Small intestine (tissue), 16 donors: ENCODE measurements around the gene ELOVL2. TPM values are rescaled to one million over a fixed set of nuclear protein-coding genes. Genes with fewer than 3 reads are reported as not detected.
"Not testable (repeated sequence)": the region's sequence is repeated elsewhere in the genome, so short reads cannot be mapped to it uniquely, and the experiment has no call there.

Source experiments
- DNase-seq, 2 donors: peaks; one replicate each; pipeline versions ENCODE4 v3.0.0 to v3.0.0-alpha.2; 2013
- FAIRE-seq: peaks from 2 replicates; lab custom pipeline; 2012; peaks lifted over from hg19 to GRCh38; lab: Jason Lieb, UNC
- H3K27ac ChIP-seq, 3 donors: one replicate each; pipeline ENCODE4 v1.5.1; 2013; ENCODE audit warnings: low read length in 2 of 3, mild to moderate bottlenecking in 2 of 3, control low read depth in 1 of 3, inconsistent platforms in 1 of 3, low read depth in 1 of 3, moderate library complexity in 1 of 3
- H3K27me3 ChIP-seq, 3 donors: one replicate each; pipeline ENCODE4 v1.6.1; 2013; ENCODE audit warnings: low read length in 3 of 3, inconsistent platforms in 1 of 3; ENCODE audit not compliant: control insufficient read depth in 3 of 3, insufficient read depth in 3 of 3
- H3K36me3 ChIP-seq, 3 donors: one replicate each; pipeline ENCODE4 v1.6.1; 2013; ENCODE audit warnings: low read length in 3 of 3, inconsistent platforms in 1 of 3, low read depth in 1 of 3, mild to moderate bottlenecking in 1 of 3, moderate library complexity in 1 of 3; ENCODE audit not compliant: control insufficient read depth in 3 of 3, insufficient read depth in 2 of 3
- H3K4me1 ChIP-seq, 3 donors: one replicate each; pipeline ENCODE4 v1.6.1; 2013; ENCODE audit warnings: low read length in 2 of 3, inconsistent platforms in 1 of 3, low read depth in 1 of 3, mild to moderate bottlenecking in 1 of 3, moderate library complexity in 1 of 3; ENCODE audit not compliant: control insufficient read depth in 3 of 3, insufficient read depth in 2 of 3
- H3K4me3 ChIP-seq, 3 donors: one replicate each; pipeline ENCODE4 v1.5.1; 2013; ENCODE audit warnings: low read length in 3 of 3, control low read depth in 1 of 3, inconsistent platforms in 1 of 3, low read depth in 1 of 3, mild to moderate bottlenecking in 1 of 3, moderate library complexity in 1 of 3
- H3K9me3 ChIP-seq, 2 donors: one replicate each; pipeline ENCODE4 v1.6.1; 2013; ENCODE audit warnings: low read depth in 1 of 2, low read length in 1 of 2; ENCODE audit not compliant: control insufficient read depth in 2 of 2, insufficient read depth in 1 of 2
- WGBS, 3 donors: extraction: QIAGEN DNeasy Blood & Tissue Kit; methylation state at CpG; one replicate each; pipeline ENCODE4 v1.1.7; 2013; 5-methylcytosine and 5-hydroxymethylcytosine counted together
- long read RNA-seq, 10 donors: transcript quantifications; one replicate each; lab custom pipeline, GENCODE V29; 2026
- polyA plus RNA-seq, 4 donors: library from polyadenylated mRNA; stranded (reverse) in 3 of 4; unstranded in 1 of 4; fragments of 200-250 nt in 3 of 4; fragments of 120-200 nt in 1 of 4; gene quantifications; one replicate each; pipeline versions ENCODE4 v1.2.1 to v1.2.3, GENCODE V29; 2013
- donor health status: healthy with polysubstance abuse.
- donor health status: control.
- donor health status: control.
- donor health status: Bipolar disorder and iron deficiency.
- donor health status: healthy.

The ELOVL2 gene, protein sequence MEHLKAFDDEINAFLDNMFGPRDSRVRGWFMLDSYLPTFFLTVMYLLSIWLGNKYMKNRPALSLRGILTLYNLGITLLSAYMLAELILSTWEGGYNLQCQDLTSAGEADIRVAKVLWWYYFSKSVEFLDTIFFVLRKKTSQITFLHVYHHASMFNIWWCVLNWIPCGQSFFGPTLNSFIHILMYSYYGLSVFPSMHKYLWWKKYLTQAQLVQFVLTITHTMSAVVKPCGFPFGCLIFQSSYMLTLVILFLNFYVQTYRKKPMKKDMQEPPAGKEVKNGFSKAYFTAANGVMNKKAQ
- 1 to 10 TPM in 1 of 4 donors, under 1 TPM in 1, not detected in 2; 0.48 to 4.8 TPM for polyA plus RNA-seq
- long read RNA-seq, donor 1, transcript ELOVL2-201 (8 exons, 3,997 nt): major isoform, 5 of 5 reads
- long read RNA-seq, donor 1, partial matches to known transcripts: 0 of 5 reads
- long read RNA-seq, donor 1, other reads (novel, unspliced or antisense): 0 of 5 reads
- long read RNA-seq, donor 2: 0 reads
- long read RNA-seq, donor 3, partial matches to known transcripts: 0 of 1 reads
- long read RNA-seq, donor 3, other reads (novel, unspliced or antisense): 0 of 1 reads
- long read RNA-seq, donor 4: 0 reads
- long read RNA-seq, donor 5, partial matches to known transcripts: 0 of 1 reads
- long read RNA-seq, donor 5, other reads (novel, unspliced or antisense): 0 of 1 reads
- long read RNA-seq, donor 6, partial matches to known transcripts: 0 of 3 reads
- long read RNA-seq, donor 6, other reads (novel, unspliced or antisense): 0 of 3 reads
- long read RNA-seq, donor 7: 0 reads
- long read RNA-seq, donor 8: 0 reads
- long read RNA-seq, donor 9: 0 reads
- long read RNA-seq, donor 10, partial matches to known transcripts: 0 of 2 reads
- long read RNA-seq, donor 10, other reads (novel, unspliced or antisense): 0 of 2 reads

DNA sequence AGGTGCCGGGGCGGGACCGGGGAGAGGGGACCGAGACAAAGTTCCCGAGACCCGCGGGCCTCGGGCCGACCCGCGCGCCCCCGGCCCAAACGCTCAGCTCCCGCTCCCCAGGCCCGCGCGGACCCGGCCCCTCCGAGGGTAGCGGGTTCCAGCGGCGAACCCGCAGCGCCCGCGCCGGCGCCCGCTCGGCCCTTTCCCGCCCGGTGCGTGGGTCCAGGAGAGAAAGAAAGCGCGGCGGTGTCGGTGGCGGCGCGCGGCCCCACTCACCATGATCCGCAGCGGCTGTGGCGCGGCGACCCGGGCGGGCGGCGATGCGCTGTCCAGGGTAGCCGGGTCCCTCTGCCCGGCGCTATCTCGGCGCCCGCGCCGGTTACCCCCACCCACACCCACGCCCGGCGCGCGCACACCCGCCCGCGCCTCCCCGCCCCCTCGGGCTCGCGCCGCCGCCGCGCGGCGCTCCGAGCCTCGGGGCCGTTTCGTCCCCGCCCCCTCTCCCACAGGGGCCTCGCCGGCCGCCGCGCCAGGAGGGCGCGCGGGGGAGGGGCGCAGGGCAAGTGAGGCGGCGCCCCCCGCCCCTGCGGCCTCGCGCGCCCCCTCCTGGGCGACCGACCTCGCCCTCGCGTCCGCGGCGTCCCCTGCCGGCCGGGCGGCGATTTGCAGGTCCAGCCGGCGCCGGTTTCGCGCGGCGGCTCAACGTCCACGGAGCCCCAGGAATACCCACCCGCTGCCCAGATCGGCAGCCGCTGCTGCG, at the start of gene ELOVL2:
ELOVL2 (minus strand) TSS at position 345 of the 751 bp plus-strand sequence; CDS start at position 270, 75 bp downstream.
- peaks cover 8 to 36% (median 20%) of the 10 kb centered on the region in 3 donors for H3K27me3 ChIP-seq
- FAIRE-seq (no peak), DNase-seq (peak in 1 of 2 donors; percentile 71)
- H3K27ac ChIP-seq: no peak within 1 kb of the TSS
- WGBS, 3 donors: 0 to 14% (median 2%) methylated on average over 16 to 124 of the region's 124 CpGs
- H3K9me3 ChIP-seq: no peaks in the 10 kb centered on the region
- H3K4me3 ChIP-seq: peak within 1 kb of the TSS; percentile 30 to 75 (median 43)
- H3K36me3 ChIP-seq: no peaks in the 10 kb centered on the region
- peaks cover 3 to 9% (median 3%) of the 10 kb centered on the region in 3 donors for H3K4me1 ChIP-seq

- DNase-seq (no peak), FAIRE-seq (no peak)
- WGBS, 3 donors: 0 to 1% (median 0%) methylated on average over 17 of the region's 17 CpGs
- peak overlapping the region; percentile 68 to 96 (median 90) for H3K27ac ChIP-seq
- peaks cover 2 to 8% (median 4%) of the 10 kb centered on the region in 3 donors for H3K4me1 ChIP-seq
- H3K36me3 ChIP-seq: no peaks in the 10 kb centered on the region
- H3K27me3 ChIP-seq: no peaks in the 10 kb centered on the region
- no peaks in the 10 kb centered on the region for H3K9me3 ChIP-seq
- peak overlapping the region; percentile 47 to 88 (median 88) for H3K4me3 ChIP-seq
These were observed 49.2 kb upstream of the ELOVL2 start for GRCh38 chr6:11093376-11093625.

DNA sequence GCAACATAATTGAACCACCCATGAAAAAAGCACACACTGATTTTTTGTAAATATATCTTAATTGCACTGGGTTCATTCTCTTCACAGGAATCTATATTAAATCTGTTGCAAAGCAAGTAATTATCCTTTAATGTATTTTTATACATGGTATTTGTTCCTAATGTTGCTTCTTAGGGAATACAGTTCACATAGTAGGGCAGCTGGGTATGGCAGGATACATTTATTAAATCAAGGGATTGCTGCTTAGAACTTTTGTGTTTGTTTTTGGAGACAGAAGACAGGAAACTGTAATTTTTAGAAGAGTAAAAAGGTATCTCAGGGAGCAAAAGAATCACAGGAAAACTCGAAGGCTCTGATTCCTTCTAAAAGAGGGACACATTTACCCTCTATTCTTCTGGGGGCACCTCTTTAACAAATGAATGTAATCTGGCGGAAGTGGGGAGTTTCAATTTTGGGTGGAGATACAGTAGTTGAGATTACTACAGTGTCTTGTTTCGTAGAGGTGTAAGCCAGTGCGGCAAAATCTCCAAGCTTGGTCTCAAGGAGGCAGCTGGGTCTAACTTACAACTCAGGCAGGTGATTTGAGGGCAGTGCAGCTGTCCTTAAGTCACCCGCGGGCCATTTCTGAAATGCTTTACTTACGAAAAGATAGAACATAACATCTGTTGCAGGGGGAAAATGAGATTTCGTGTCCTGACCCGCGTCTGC, 48.7 kb upstream of the ELOVL2 start:
- Histone ChIP-seq H3K4me1 (peaks cover 2 to 8% (median 4%) of the 10 kb centered on the region in 3 donors), H3K27me3 (no peaks in the 10 kb centered on the region), H3K27ac (peak overlapping the region; percentile 68 to 96 (median 90)), H3K9me3 (no peaks in the 10 kb centered on the region), H3K4me3 (peak overlapping the region; percentile 47 to 88 (median 88)), H3K36me3 (no peaks in the 10 kb centered on the region)
- DNase-seq (no peak), FAIRE-seq (no peak)
- 1 to 4% (median 2%) methylated on average over 10 of the region's 10 CpGs for WGBS, 3 donors

- H3K27me3 ChIP-seq, FAIRE-seq, H3K4me3 ChIP-seq, H3K9me3 ChIP-seq, H3K36me3 ChIP-seq, H3K4me1 ChIP-seq, DNase-seq, H3K27ac ChIP-seq: not testable (repeated sequence)
- WGBS, 3 donors: 93 to 97% (median 94%) methylated on average over 5 of the region's 5 CpGs
These were observed 47.0 kb upstream of the ELOVL2 start for GRCh38 chr6:11091141-11091540.

- no peak overlapping the region for H3K4me3 ChIP-seq
- no peak for FAIRE-seq
These were observed 45.6 kb upstream of the ELOVL2 start for GRCh38 chr6:11089695-11090094.

DNA sequence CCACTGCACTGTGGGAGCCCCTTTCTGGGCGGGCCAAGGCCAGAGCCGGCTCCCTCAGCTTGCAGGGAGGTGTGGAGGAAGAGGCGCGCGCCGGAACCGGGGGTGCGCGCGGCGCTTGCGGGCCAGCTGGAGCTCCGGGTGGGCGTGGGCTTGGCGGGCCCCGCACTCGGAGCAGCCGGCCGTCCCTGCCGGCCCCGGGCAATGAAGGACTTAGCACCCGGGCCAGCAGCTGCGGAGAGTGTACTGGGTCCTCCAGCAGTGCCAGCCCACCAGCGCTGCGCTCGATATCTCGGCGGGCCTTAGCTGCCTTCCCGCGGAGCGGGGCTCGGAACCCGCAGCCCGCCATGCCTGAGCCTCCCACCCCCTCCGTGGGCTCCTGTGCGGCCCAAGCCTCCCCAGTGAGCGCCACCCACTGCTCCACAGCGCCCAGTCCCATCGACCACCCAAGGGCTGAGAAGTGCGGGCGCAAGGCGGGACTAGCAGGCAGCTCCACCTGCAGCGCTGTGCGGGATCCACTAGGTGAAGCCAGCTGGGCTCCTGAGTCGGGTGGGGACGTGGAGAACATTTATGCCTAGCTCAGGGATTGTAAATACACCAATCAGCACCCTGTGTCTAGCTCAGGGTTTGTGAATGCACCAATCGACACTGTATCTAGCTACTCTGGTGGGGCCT, 43.2 kb upstream of the ELOVL2 start:
- H3K4me1 ChIP-seq, H3K27ac ChIP-seq, H3K4me3 ChIP-seq, FAIRE-seq, H3K27me3 ChIP-seq, DNase-seq, H3K9me3 ChIP-seq, H3K36me3 ChIP-seq: not testable (repeated sequence)
- 89 to 95% (median 91%) methylated on average over 37 to 47 of the region's 47 CpGs for WGBS, 3 donors

More at GRCh38 chr6:11089695-11090094, 45.6 kb upstream of the ELOVL2 start:
- no peaks in the 10 kb centered on the region for H3K4me1 ChIP-seq
- H3K9me3 ChIP-seq: no peaks in the 10 kb centered on the region
- WGBS, 3 donors: 67 to 91% (median 82%) methylated on average over 1 of the region's 1 CpG
- no peaks in the 10 kb centered on the region for H3K36me3 ChIP-seq
- H3K27ac ChIP-seq: no peak overlapping the region
- H3K27me3 ChIP-seq: no peaks in the 10 kb centered on the region
- DNase-seq: no peak

DNA sequence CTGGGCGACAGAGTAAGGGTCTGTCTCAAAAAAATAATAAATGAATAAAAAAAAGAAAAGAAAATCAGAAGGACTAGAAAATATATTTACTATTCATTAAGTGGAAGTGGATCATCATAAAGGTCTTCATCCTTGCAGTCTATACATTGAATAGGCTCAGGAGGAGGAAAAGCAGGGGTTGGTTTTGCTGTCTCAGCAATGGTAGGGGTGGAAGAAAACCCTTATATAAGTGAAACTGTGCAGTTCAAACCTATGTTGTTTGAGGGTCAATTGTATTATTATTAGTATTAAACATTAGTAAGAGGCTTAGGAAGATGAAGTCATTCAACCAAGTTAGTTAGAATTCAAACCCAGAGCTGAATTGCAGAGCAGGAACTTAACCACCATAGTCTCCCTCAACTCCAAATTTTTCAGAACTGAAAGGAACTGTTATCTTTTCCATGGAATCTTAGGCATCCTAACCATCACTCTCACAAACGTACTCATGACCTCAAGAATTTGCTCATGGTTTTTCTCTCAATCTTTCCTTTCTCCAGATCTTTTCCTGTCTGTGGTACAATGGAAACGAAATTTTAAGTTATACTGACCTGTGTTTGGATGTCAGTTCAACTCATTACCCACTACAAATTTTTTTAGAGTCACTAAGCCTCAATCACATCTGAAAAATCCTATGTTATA, 41.8 kb upstream of the ELOVL2 start:
- WGBS, 3 donors: 46 to 54% (median 46%) methylated on average over 3 of the region's 3 CpGs
- DNase-seq (no peak), FAIRE-seq (no peak)
- no peak overlapping the region for H3K27ac ChIP-seq
- no peaks in the 10 kb centered on the region for H3K27me3 ChIP-seq
- H3K4me3 ChIP-seq: no peak overlapping the region
- no peaks in the 10 kb centered on the region for H3K4me1 ChIP-seq
- H3K36me3 ChIP-seq: no peaks in the 10 kb centered on the region
- H3K9me3 ChIP-seq: no peaks in the 10 kb centered on the region
